RWPE1 (cell line): ENCODE results near the gene TIGD1.

Experiments used
- CTCF ChIA-PET: fragments of 350-600 bp; sonication (Branson Sonifier 250); formaldehyde crosslinking; extraction: SDS; loops from one replicate; lab custom pipeline; 2021; lab: Yijun Ruan, JAX
- POLR2A ChIA-PET: fragments of 400-600 bp; formaldehyde crosslinking; extraction: SDS; loops from one replicate; lab custom pipeline; 2020; ENCODE audit warnings: antibody characterized with exemption; ENCODE audit not compliant: low non-redundant PET; lab: Yijun Ruan, JAX
- DNase-seq: peaks from one replicate; pipeline ENCODE4 v3.0.0; 2012; ENCODE audit warnings: low spot score
- H3K27ac ChIP-seq: fragments of 450-650 bp; 2 replicates; pipeline ENCODE4 v1.5.1; 2017
- TF ChIP-seq, protein P1 (sequence below): fragments of 450-650 bp; conservative IDR thresholded peaks from 2 replicates; pipeline ENCODE4 v1.5.1; 2017; ENCODE audit warnings: low read depth, mild to moderate bottlenecking

Gene TIGD1

DNA sequence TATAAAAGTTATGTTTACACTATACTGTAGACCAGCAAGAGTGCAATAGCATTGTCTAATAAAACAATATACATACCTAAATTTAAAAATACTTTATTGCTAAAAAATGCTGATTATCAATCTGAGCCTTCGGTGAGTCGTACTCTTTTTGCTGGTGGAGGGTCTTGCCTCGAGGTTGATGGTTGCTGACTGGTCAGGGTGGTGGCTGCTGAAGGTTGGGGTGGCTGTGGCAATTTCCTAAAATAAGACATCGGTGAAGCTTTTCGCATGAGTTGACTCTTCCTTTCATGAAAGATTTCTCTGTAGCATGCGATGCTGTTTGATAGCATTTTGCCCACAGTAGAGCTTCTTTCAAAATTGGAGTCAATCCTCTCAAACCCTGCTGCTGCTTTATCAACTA lies 2.4 kb downstream of the TIGD1 start:
- ChIA-PET CTCF (interaction anchor here (0.7 kb wide), 1 partner anchor 306 kb away, joined by 3 read pairs; no protein-coding TSS in a partner anchor), POLR2A (no interaction called here)
- no peak overlapping the region for H3K27ac ChIP-seq
- DNase-seq, result no peak
- TF ChIP-seq, protein P1, sequence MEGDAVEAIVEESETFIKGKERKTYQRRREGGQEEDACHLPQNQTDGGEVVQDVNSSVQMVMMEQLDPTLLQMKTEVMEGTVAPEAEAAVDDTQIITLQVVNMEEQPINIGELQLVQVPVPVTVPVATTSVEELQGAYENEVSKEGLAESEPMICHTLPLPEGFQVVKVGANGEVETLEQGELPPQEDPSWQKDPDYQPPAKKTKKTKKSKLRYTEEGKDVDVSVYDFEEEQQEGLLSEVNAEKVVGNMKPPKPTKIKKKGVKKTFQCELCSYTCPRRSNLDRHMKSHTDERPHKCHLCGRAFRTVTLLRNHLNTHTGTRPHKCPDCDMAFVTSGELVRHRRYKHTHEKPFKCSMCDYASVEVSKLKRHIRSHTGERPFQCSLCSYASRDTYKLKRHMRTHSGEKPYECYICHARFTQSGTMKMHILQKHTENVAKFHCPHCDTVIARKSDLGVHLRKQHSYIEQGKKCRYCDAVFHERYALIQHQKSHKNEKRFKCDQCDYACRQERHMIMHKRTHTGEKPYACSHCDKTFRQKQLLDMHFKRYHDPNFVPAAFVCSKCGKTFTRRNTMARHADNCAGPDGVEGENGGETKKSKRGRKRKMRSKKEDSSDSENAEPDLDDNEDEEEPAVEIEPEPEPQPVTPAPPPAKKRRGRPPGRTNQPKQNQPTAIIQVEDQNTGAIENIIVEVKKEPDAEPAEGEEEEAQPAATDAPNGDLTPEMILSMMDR, result no peak

DNA sequence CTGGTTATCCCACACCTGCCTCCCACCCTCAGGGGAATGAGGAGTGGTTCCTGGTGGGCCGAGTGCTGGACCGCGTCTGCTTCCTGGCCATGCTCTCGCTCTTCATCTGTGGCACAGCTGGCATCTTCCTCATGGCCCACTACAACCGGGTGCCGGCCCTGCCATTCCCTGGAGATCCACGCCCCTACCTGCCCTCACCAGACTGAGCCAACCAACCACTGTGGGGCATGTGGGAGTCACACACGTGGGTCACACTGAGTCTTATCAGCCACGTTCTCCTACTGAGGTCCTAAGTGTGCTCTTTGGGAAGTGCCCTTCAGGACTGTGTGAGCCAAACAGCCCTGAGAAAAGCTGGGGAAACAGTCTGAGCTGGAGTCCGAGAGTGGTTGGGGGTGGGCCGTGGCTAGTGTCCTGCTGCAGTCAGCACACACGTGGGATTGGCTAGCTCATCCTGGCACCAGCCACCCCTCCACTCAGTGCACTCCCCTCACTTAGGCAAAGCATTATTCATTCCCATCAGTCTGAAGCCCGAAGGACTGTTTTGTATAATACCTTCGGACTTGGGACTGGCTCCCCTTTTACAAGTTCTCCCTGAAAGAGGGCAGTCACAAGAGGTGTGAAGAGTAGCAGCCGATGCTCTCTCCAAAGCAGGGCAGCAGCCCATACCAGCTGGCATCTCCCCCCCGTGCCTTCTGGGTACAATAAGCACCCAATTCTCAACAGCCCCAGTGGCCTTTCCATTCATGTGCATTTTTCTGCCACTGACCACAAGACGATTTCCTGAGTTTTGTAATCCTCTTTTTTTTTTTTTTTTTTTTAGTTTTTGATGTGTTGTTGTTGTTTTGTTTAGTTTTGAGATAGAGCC lies 4.6 kb downstream of the TIGD1 start:
- H3K27ac ChIP-seq, result peak overlapping the region; percentile 5; the same call in 1 of the 2 replicates
- DNase-seq, result no peak
- POLR2A ChIA-PET, result no interaction called here
- CTCF ChIA-PET, result no interaction called here
- TF ChIP-seq, protein P1, result no peak

DNA sequence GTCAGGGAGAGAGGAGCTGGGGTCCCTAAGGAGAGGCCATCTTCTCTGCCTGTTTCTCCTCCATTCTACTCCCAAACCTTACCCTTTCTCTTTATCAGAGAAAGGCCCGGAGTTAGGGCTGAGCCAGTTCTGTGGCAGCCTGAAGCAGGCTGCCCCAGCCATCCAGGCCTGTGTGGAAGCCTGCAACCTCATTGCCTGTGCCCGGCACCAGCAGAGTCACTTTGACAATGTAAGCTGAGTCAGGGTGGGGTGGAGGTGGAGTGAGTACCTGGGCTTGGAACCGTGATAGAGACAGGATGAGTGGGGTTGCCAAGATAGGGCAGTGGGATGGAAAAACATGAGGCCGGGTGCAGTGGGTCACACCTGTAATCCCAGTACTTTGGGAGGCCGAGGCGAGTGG lies 5.7 kb downstream of the TIGD1 start:
- POLR2A ChIA-PET, result no interaction called here
- CTCF ChIA-PET, result no interaction called here
- TF ChIP-seq, protein P1, result no peak
- no peak for DNase-seq
- peak overlapping the region; percentile 30 for H3K27ac ChIP-seq

DNA sequence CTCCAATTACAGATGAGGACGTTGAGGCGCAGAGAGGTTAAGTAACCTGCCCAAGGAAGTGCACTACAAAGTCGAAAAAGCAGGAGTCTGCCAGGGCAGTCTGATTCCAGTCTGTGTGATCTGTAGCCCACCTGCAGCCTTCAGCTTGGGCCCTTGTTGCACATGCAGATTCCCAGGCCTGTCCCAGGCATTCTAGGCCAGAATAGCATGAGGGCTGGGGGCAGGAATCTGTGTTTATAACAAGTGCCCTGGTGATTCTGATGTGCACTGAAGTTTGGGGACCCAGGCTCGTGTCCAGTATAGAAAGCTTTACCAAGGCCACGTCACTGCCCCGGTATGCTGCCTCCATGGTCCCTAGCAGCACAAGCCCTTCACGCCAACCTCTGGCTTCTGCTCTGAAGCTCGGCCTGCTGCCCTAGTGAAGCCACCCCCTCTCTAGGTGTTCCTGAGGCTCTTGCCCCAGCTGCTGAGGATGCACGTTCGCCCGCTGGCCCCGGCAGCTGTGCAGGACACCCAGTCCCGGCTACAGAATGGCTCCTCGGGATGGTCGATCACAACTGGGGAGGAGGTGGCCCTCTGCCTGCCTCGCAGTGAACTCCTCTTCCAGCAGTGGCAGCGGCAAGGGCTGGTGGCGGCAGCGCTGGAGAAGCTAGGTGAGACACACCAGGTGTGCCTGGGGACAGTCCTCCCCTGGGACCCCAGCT lies 6.3 kb downstream of the TIGD1 start:
- TF ChIP-seq, protein P1, result no peak
- DNase-seq, result no peak
- peak overlapping the region; percentile 30 for H3K27ac ChIP-seq
- POLR2A ChIA-PET, result no interaction called here
- CTCF ChIA-PET, result no interaction called here

DNA sequence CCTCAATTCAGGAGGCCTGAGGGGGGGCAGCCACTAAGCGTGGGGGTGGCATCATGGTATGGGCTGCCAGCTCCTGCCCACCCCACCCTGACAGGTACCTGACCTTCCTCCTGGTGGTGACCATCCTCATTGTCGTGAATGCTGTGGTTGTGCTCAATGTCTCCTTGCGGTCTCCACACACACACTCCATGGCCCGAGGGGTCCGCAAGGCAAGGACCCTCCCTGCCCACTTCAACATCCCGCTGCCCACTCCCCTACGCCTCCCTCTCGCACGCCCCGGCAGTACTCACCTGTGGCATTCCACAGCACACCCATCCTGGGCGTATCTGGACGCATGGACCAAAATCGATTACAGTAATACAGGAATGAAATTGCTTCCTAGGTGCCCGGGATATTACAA lies 6.9 kb downstream of the TIGD1 start:
- TF ChIP-seq, protein P1, result no peak
- DNase-seq, result no peak
- ChIA-PET POLR2A (no interaction called here), CTCF (no interaction called here)
- peak overlapping the region; percentile 30 for H3K27ac ChIP-seq

DNA sequence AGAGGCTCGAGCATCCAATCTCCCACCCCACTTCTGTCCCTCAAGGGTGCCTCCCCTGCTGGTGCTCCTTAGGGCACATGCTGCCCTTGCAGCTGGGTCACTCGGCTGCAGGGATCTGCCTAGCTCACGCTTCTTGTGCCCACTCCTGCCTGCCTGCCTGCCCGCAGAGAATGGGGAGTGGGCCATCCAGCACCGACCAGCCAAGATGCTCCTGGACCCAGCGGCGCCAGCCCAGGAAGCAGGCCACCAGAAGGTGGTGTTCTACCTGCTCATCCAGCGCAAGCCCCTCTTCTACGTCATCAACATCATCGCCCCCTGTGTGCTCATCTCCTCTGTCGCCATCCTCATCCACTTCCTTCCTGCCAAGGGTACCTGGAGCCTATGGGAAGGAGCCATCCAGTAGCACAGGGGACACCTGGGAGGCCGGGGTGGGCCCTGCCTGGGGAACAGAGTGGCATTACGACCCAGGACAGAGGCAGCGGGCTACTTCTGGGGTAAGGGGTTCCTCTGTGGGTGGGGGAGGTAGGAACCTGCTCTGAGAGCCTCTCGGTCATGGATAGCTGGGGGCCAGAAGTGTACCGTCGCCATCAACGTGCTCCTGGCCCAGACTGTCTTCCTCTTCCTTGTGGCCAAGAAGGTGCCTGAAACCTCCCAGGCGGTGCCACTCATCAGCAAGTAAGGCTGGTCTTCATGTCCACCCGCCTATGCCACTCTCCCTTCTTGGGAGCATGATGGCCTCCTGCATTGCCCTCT lies 7.5 kb downstream of the TIGD1 start:
- ChIA-PET POLR2A (no interaction called here), CTCF (no interaction called here)
- no peak for DNase-seq
- TF ChIP-seq, protein P1, result no peak
- peak overlapping the region; percentile 30; the same call in 1 of the 2 replicates for H3K27ac ChIP-seq
